ENCODE measurements around the gene BTBD2. TPM values are rescaled to one million over a fixed set of nuclear protein-coding genes. Genes with fewer than 3 reads are reported as not detected.

Gene BTBD2
- total and polyA plus RNA-seq, 10 of the 15 experiments (the other 5 are each of a cell fraction or from before 2014, with no cell fraction given): 0.13 to 66.2 (median 10.4) TPM

- Histone ChIP-seq H4K20me1 (ENCODE audit: control insufficient read depth, insufficient read depth) (peaks cover 3% of the 10 kb centered on the region; the same call in 1 of the 2 replicates), H3K4me2 (ENCODE audit: control insufficient read depth, insufficient read depth) (no peak overlapping the region), H3K9ac (ENCODE audit: control insufficient read depth, insufficient read depth, low read length) (no peak overlapping the region), H3K27me3 (replicated peaks in 1 of 2; ENCODE audit: control insufficient read depth in 2 of 2, insufficient read depth in 2 of 2, low read length in 1 of 2) (no peaks in the 10 kb centered on the region; a peak in 1 of 4 replicates), H3K79me2 (ENCODE audit: control insufficient read depth, insufficient read depth, low read length) (peaks cover 5% of the 10 kb centered on the region), H3K36me3 (ENCODE audit: control insufficient read depth in 2 of 2, insufficient read depth in 2 of 2, low read length in 1 of 2) (peaks cover 9 to 24% of the 10 kb centered on the region in 2 experiments; a peak in 3 of 4 replicates), H3K27ac (ENCODE audit: control insufficient read depth, insufficient read depth) (no peak overlapping the region), H2AFZ (ENCODE audit: control insufficient read depth, low read depth, low read length) (no peak overlapping the region), H3K9me3 (replicated peaks; ENCODE audit: control insufficient read depth, insufficient read depth, low read length) (no peaks in the 10 kb centered on the region), H3K4me1 (ENCODE audit: control insufficient read depth, insufficient read depth, low read length) (no peaks in the 10 kb centered on the region), H3K4me3 (no peak overlapping the region)
- ChIA-PET RAD21 (ENCODE audit: unreplicated experiment) (no interaction called here), POLR2A (no interaction called here), CTCF (no interaction called here), SMC1A (ENCODE audit: uncharacterized antibody, unreplicated experiment) (no interaction called here)
- in situ Hi-C loops (cut with MboI) (no loop called here), intact Hi-C loops (cut with micrococcal nuclease; ENCODE audit: unreplicated experiment) (no loop called here)
- no peak for FAIRE-seq
- no TSS peak for BruUV-seq (replicated peaks)
- WGBS (ENCODE audit: insufficient coverage, insufficient replicate concordance, low lambda C conversion rate, missing lambda C conversion rate): 96% methylated on average over 25 of the region's 27 CpGs
- TF ChIP-seq ZNF687 (IDR thresholded peaks at IDR 0.05) (no peak), SKIL (IDR thresholded peaks at IDR 0.05; ENCODE audit: low read depth, poor library complexity, severe bottlenecking) (no peak), NR2C1 (IDR thresholded peaks at IDR 0.05) (no peak), RB1 (IDR thresholded peaks at IDR 0.05; ENCODE audit: borderline replicate concordance) (no peak), IRF4 (IDR thresholded peaks at IDR 0.05; ENCODE audit: low read depth, low read length) (no peak), TCF7 (IDR thresholded peaks at IDR 0.05; ENCODE audit: borderline replicate concordance) (no peak), PKNOX1 (IDR thresholded peaks at IDR 0.05) (no peak), NR2C2 (IDR thresholded peaks at IDR 0.05; ENCODE audit: borderline replicate concordance, control insufficient read depth, insufficient read length, low read depth) (no peak), SIX5 (IDR thresholded peaks at IDR 0.05; ENCODE audit: low read depth, low read length, severe bottlenecking) (no peak), STAT1 (conservative IDR thresholded peaks at IDR 0.05) (no peak), BCLAF1 (IDR thresholded peaks at IDR 0.05) (no peak), PML (IDR thresholded peaks at IDR 0.05; ENCODE audit: low read length) (no peak), MYC (IDR thresholded peaks at IDR 0.05; ENCODE audit: insufficient read depth, insufficient read length, insufficient replicate concordance, low read length, severe bottlenecking) (no peak), NFYA (IDR thresholded peaks at IDR 0.05; ENCODE audit: borderline replicate concordance, low read depth, low read length) (no peak)
- no peak for ATAC-seq
- no peak for DNase-seq (ENCODE audit: low read depth, low spot score)
Observed at GRCh38 chr19:1970806-1971502, 44.6 kb downstream of the BTBD2 start.
